H1 (cell line): ENCODE data around the gene KIAA1671. TPM values are rescaled to one million over a fixed set of nuclear protein-coding genes. Genes with fewer than 3 reads are reported as not detected.

Experiments used
- RBBP5 ChIP-seq: IDR thresholded peaks from 2 replicates; pipeline ENCODE4 v1.7.1; 2012; ENCODE audit warnings: low read depth, mild to moderate bottlenecking, inconsistent platforms, low read length, moderate library complexity, borderline replicate concordance
- SAP30 ChIP-seq: fragments of 300-600 bp; sonication (generic); IDR thresholded peaks from 2 replicates; pipeline ENCODE4 v1.7.1; 2012; ENCODE audit warnings: low read length, moderate library complexity, mild to moderate bottlenecking, inconsistent platforms; ENCODE audit not compliant: insufficient read depth, insufficient replicate concordance
- SIX5 ChIP-seq: IDR thresholded peaks from 2 replicates; pipeline ENCODE4 v1.6.1; 2011; ENCODE audit warnings: mild to moderate bottlenecking, low read depth, low read length
- SP1 ChIP-seq: IDR thresholded peaks from 2 replicates; pipeline ENCODE4 v1.6.1; 2011; ENCODE audit warnings: low read depth, low read length
- polyA plus RNA-seq, 7 experiments: library from polyadenylated mRNA; depleted of rRNA in 3 of 7; stranded (reverse) in 5 of 7; unstranded in 2 of 7; fragments of >200 nt in 5 of 7; fragments of 200-250 nt in 2 of 7; gene quantifications; 1 replicate in 5 of 7; 2 replicates in 1 of 7; 4 replicates in 1 of 7; pipeline versions ENCODE4 v1.2.1 to v1.2.3, GENCODE V29; 2011 to 2013; ENCODE audit warnings: missing spikeins in 2 of 7, mixed read lengths in 2 of 7
- total RNA-seq: library from RNA; stranded (reverse); fragmentation: NEBNext Ultra II Directional; extraction: Animal tissue kit (Norgen Biotek cat#: 25700); gene quantifications from 2 replicates; pipeline ENCODE4 v1.2.1, GENCODE V29; 2021

KIAA1671 gene
- total and polyA plus RNA-seq, 2 of the 8 experiments (the other 6 are each of a cell fraction or from before 2014, with no cell fraction given), result 6.4 to 23.9 TPM

DNA sequence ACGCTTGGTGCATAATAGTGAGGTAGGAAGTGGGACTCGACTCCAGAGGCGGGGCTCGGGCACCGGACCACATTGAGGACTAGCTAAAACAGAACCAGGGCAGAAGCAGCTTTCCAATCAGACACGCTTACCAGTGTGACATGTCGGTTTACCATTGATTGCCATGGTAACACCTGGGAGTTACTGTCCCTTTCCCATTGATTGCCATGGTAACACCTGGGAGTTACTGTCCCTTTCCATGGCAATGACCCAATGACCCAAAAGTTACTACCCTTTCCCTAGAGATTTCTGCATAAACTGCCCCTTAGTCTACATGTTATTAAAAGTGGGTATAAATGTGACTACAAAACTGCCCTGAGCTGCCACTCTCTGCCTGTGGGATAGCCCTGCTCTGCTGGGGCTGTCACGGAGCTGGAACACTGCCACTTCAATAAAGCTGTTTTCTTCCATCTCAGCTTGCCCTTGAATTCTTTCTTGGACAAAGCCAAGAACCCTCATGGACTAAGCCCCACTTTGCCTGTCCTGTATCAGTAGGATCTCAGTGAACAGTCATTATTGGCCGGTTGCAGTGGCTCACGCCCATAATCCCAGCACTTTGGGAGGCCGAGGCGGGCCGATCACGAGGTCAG is 169.7 kb downstream of the KIAA1671 start (continued):
- no peak for TF ChIP-seq SAP30
- TF ChIP-seq SP1, result no peak
- no peak for TF ChIP-seq SIX5
- no peak for TF ChIP-seq RBBP5
